ENCODE data around the gene MAP2K7.

DNA sequence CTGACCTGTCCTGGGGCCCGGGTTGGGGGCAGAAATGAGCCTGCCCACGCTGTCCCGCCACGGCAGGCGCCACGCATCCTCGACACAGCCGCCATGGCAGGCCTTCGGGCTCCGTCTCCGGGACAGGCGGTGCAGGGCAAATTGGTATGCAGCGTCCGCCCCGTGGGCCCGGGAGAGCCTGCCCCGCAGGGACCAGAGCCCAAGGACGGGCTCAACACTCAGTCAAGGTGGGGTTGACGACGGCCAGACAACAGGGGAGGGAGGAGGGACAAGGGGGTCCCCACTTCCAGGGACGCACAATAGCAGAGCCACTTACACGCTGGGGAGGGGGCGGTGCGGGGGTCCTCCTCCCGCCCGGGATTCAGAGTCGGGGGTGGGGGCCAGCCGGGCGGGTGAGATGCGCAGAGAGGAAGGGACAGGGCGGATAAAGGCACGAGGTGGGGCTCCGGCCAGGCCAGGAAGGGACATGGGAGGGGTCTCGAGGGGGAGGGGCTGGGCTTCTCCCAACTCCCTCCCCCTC, 21.0 kb downstream of the MAP2K7 start:
- TF ChIP-seq, protein P1, sequence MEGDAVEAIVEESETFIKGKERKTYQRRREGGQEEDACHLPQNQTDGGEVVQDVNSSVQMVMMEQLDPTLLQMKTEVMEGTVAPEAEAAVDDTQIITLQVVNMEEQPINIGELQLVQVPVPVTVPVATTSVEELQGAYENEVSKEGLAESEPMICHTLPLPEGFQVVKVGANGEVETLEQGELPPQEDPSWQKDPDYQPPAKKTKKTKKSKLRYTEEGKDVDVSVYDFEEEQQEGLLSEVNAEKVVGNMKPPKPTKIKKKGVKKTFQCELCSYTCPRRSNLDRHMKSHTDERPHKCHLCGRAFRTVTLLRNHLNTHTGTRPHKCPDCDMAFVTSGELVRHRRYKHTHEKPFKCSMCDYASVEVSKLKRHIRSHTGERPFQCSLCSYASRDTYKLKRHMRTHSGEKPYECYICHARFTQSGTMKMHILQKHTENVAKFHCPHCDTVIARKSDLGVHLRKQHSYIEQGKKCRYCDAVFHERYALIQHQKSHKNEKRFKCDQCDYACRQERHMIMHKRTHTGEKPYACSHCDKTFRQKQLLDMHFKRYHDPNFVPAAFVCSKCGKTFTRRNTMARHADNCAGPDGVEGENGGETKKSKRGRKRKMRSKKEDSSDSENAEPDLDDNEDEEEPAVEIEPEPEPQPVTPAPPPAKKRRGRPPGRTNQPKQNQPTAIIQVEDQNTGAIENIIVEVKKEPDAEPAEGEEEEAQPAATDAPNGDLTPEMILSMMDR (conservative IDR thresholded peaks at IDR 0.05) = no peak
- no peak for TF ChIP-seq ZFX (IDR thresholded peaks at IDR 0.05)
